WTC11 (cell line): ENCODE data around the gene NYAP1. TPM values are rescaled to one million over a fixed set of nuclear protein-coding genes. Genes with fewer than 3 reads are reported as not detected.
A peak's percentile ranks its signal among the peaks of the same experiment; 100 is the strongest.

Experiments
- ATAC-seq: fragments of 200-7000 bp; cut with Tn5 transposase; 2 replicates; pipeline ENCODE4 v1.10.0; 2021; ENCODE audit warnings: mild to moderate bottlenecking, moderate library complexity
- CTCF ChIA-PET: fragments of 300-600 bp; sonication (Branson Sonifier 250); formaldehyde crosslinking; loops from one replicate; lab custom pipeline; 2021; ENCODE audit warnings: antibody characterized with exemption; lab: Charles Lee
- POLR2A ChIA-PET: fragments of 350-600 bp; sonication (Branson Sonifier 250); formaldehyde crosslinking; loops from one replicate; lab custom pipeline; 2021; ENCODE audit warnings: antibody characterized with exemption; lab: Charles Lee
- DNase-seq: peaks from one replicate; pipeline ENCODE4 v3.0.0; 2021; ENCODE audit warnings: low spot score
- H3K27ac Mint-ChIP-seq: 2 replicates; pipeline ENCODE4 v1.8.0; 2021; ENCODE audit warnings: mixed read lengths
- H3K27me3 Mint-ChIP-seq: 2 replicates; pipeline ENCODE4 v1.8.0; 2021; ENCODE audit warnings: low read depth, mild to moderate bottlenecking, moderate library complexity, mixed read lengths
- H3K36me3 Mint-ChIP-seq: 2 replicates; pipeline ENCODE4 v1.8.0; 2021; ENCODE audit warnings: mixed read lengths
- H3K4me1 Mint-ChIP-seq: 2 replicates; pipeline ENCODE4 v1.8.0; 2022; ENCODE audit warnings: mixed read lengths
- H3K4me3 Mint-ChIP-seq: 2 replicates; pipeline ENCODE4 v1.8.0; 2021; ENCODE audit warnings: mild to moderate bottlenecking, moderate library complexity, mixed read lengths
- H3K9me3 Mint-ChIP-seq: 2 replicates; pipeline ENCODE4 v1.8.0; 2021; ENCODE audit warnings: mixed read lengths
- ATF1 ChIP-seq: sonication (generic); formaldehyde crosslinking; IDR thresholded peaks from 2 replicates; pipeline ENCODE4 v1.8.1; 2023; ENCODE audit warnings: mild to moderate bottlenecking, moderate library complexity, missing genetic modification reagents
- CBFB ChIP-seq: sonication (generic); formaldehyde crosslinking; IDR thresholded peaks from 2 replicates; pipeline ENCODE4 v1.8.1; 2022; ENCODE audit warnings: mild to moderate bottlenecking, low read depth, missing genetic modification reagents
- E2F1 ChIP-seq: sonication (generic); formaldehyde crosslinking; IDR thresholded peaks from 2 replicates; pipeline ENCODE4 v1.8.0; 2022; ENCODE audit warnings: mild to moderate bottlenecking, missing genetic modification reagents
- IRF1 ChIP-seq: sonication (generic); formaldehyde crosslinking; IDR thresholded peaks from 2 replicates; pipeline ENCODE4 v1.8.0; 2023; ENCODE audit warnings: missing genetic modification reagents
- JAZF1 ChIP-seq: fragments of 250-450 bp; sonication (Bioruptor Pico); IDR thresholded peaks from 2 replicates; pipeline ENCODE4 v1.9.0; 2021; ENCODE audit warnings: moderate library complexity, mild to moderate bottlenecking, inconsistent platforms
- NFE2L1 ChIP-seq: sonication (generic); formaldehyde crosslinking; IDR thresholded peaks from 2 replicates; pipeline ENCODE4 v1.8.1; 2023; ENCODE audit warnings: missing genetic modification reagents
- NR1H2 ChIP-seq: sonication (generic); formaldehyde crosslinking; IDR thresholded peaks from 2 replicates; pipeline ENCODE4 v1.9.0; 2021; ENCODE audit warnings: mild to moderate bottlenecking, moderate library complexity, missing genetic modification reagents
- OVOL2 ChIP-seq: fragments of 250-450 bp; sonication (Bioruptor Pico); IDR thresholded peaks from 2 replicates; pipeline ENCODE4 v1.9.0; 2021; ENCODE audit warnings: mild to moderate bottlenecking, borderline replicate concordance
- PRDM15 ChIP-seq: sonication (generic); formaldehyde crosslinking; IDR thresholded peaks from 2 replicates; pipeline ENCODE4 v1.8.0; 2022; ENCODE audit warnings: missing genetic modification reagents
- RELA ChIP-seq: sonication (generic); formaldehyde crosslinking; IDR thresholded peaks from 2 replicates; pipeline ENCODE4 v1.8.1; 2022; ENCODE audit warnings: missing genetic modification reagents, mild to moderate bottlenecking, borderline replicate concordance
- SMAD4 ChIP-seq: sonication (generic); formaldehyde crosslinking; IDR thresholded peaks from 2 replicates; pipeline ENCODE4 v1.8.0; 2022; ENCODE audit warnings: mild to moderate bottlenecking, missing genetic modification reagents
- ZMAT4 ChIP-seq: fragments of 250-450 bp; sonication (Bioruptor Pico); IDR thresholded peaks from 2 replicates; pipeline ENCODE4 v1.9.0; 2021; ENCODE audit warnings: mild to moderate bottlenecking
- ZNF263 ChIP-seq: sonication (generic); formaldehyde crosslinking; IDR thresholded peaks from 2 replicates; pipeline ENCODE4 v1.8.1; 2022; ENCODE audit warnings: low read depth, mild to moderate bottlenecking, moderate library complexity, missing genetic modification reagents
- ZNF281 ChIP-seq: sonication (generic); formaldehyde crosslinking; IDR thresholded peaks from 2 replicates; pipeline ENCODE4 v1.8.0; 2023; ENCODE audit warnings: mild to moderate bottlenecking, missing genetic modification reagents
- ZNF396 ChIP-seq: fragments of 250-450 bp; sonication (Bioruptor Pico); IDR thresholded peaks from 2 replicates; pipeline ENCODE4 v1.8.0; 2021; ENCODE audit warnings: mild to moderate bottlenecking, moderate library complexity, borderline replicate concordance
- ZNF416 ChIP-seq: fragments of 250-450 bp; sonication (Bioruptor Pico); IDR thresholded peaks from 2 replicates; pipeline ENCODE4 v1.9.0; 2021; ENCODE audit warnings: mild to moderate bottlenecking, inconsistent platforms
- total RNA-seq: library from RNA; stranded (reverse); gene quantifications from 3 replicates; pipeline ENCODE4 v1.2.3, GENCODE V29; 2021

NYAP1 gene
- total RNA-seq, 1 experiment from 2014 or later = 6.7 TPM

- no peak for TF ChIP-seq ATF1
- no peak for TF ChIP-seq PRDM15 (CRISPR knock-in tag)
- no peak for TF ChIP-seq CBFB
- no peak for TF ChIP-seq OVOL2
Observed at GRCh38 chr7:100538654-100539435, 55.1 kb downstream of the NYAP1 start, which contains the start of gene AGFG2 (continued).

GRCh38 chr7:100539436-100540006, 55.8 kb downstream of the NYAP1 start:
- ChIA-PET CTCF (interaction anchor here (0.6 to 2.1 kb wide), 15 partner anchors 20 to 1401 kb away, joined by 3 to 16 read pairs (median 4); partner anchors contain the start of genes FBXO24, MOSPD3 and POP7), POLR2A (interaction anchor here (1.0 to 1.6 kb wide), 5 partner anchors 28 to 70 kb away, joined by 3 to 7 read pairs (median 4); partner anchors contain the start of genes FBXO24, LRCH4 and TSC22D4)
- Mint-ChIP-seq H3K4me3 (peak overlapping the region; percentile 91), H3K27ac (no peak overlapping the region), H3K27me3 (peaks cover 27% of the 10 kb centered on the region), H3K9me3 (no peaks in the 10 kb centered on the region), H3K4me1 (peaks cover 50% of the 10 kb centered on the region), H3K36me3 (no peaks in the 10 kb centered on the region)
- TF ChIP-seq JAZF1 (CRISPR knock-in tag) (no peak), PRDM15 (CRISPR knock-in tag) (0 out of 2 replicates have a peak, but pooled peaks have one; percentile 55)
- no peak for ATAC-seq
- DNase-seq = peak; percentile 30

GRCh38 chr7:100540073-100540723, 56.5 kb downstream of the NYAP1 start:
- DNase-seq (no peak), ATAC-seq (no peak)
- POLR2A ChIA-PET = interaction anchor here (1.0 to 1.3 kb wide), 2 partner anchors 28 to 70 kb away, joined by 3 to 4 read pairs; no protein-coding TSS in a partner anchor
- Mint-ChIP-seq H3K4me3 (peak overlapping the region; percentile 91), H3K27me3 (peaks cover 27% of the 10 kb centered on the region), H3K9me3 (no peaks in the 10 kb centered on the region), H3K4me1 (peaks cover 57% of the 10 kb centered on the region), H3K27ac (no peak overlapping the region), H3K36me3 (no peaks in the 10 kb centered on the region)
- no peak for TF ChIP-seq ZMAT4 (CRISPR knock-in tag)
- TF ChIP-seq SMAD4 = no peak
- TF ChIP-seq ZNF416 = no peak
- no peak for TF ChIP-seq NR1H2 (CRISPR knock-in tag)
- no peak for TF ChIP-seq E2F1 (CRISPR knock-in tag)
- TF ChIP-seq ZNF281 (CRISPR knock-in tag) = no peak
- TF ChIP-seq NFE2L1 (CRISPR knock-in tag) = no peak
- no peak for TF ChIP-seq ZNF396 (CRISPR knock-in tag)
- TF ChIP-seq ZNF263 (CRISPR knock-in tag) = no peak
- no peak for TF ChIP-seq RELA (CRISPR knock-in tag)
- TF ChIP-seq IRF1 (CRISPR knock-in tag) = no peak
- CTCF ChIA-PET = interaction anchor here (0.6 to 1.7 kb wide), 3 partner anchors 74 to 1402 kb away, joined by 3 to 5 read pairs (median 3); no protein-coding TSS in a partner anchor
